ENCODE data around the gene FBXO21.

The FBXO21 gene

DNA sequence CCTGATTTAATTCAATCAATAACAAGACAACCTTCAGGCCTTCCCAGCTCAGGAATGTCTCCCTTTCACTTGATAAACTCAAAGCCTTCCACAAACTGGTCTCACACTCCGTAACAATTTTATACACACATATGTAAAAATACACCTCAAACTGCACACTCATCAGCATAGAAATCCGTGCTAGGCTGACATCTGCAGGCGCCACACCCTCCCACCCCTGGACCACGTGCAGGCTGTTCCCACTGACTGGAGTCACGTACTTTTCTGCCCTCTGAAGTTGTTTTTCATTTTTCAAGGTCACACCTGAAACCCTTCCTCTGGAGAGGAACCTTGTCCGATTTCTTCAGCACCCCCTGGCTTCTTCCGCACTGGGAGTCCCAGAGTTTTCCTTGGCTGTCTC lies 27.6 kb downstream of the FBXO21 start:
- no peak for DNase-seq

DNA sequence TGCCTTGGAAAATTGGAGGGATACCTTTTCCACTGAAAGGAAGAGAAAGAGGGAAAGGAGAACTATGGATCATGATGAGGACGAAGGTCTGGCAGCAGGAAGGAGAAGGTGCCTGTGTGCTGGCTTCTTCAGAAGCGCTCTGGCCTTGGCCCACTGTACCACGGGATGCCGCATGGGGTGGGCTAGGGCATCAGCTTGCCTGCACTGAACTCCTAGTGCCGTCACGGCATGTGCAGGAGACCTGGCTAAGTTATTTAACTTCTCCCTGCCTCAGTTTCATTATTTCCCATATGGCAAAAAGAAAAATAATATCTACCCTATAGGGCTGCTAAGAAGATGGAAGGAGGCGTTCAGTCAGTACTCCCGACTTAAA lies 28.1 kb downstream of the FBXO21 start:
- DNase-seq: no peak

DNA sequence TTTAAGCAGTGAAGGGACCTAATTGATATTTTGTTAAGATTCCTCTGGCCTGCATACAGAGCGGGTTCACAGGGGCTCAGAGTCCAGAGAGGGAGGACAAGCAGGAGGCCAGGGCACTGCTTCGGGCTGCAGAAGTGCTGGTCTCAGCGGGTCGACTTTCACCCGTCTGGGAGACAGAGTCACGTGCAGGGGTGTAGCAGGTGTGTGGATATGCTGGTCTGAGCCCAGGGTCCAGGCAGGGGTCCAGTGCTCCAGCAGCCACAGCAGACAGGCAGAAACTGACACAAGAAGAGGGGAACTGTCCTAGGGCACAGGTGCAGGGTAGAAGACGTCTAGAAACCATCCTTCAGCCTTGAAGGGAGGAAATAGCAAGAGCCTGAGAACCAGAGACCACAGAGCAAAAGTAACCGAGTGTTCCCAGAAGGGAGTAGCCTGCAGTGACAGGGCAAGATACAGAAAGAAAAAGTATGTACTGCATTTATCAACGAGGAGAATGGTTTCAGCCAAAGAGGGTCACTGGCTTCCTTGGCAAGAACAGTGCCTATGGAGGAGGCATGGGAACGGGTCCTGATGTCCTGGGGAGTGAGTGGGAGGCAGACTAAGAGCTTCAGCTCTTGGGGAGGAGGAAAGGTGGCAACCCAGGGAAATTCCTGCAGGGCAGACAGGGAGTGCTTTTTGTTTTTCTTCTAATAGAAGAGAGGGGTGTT lies 28.7 kb downstream of the FBXO21 start:
- DNase-seq: no peak

DNA sequence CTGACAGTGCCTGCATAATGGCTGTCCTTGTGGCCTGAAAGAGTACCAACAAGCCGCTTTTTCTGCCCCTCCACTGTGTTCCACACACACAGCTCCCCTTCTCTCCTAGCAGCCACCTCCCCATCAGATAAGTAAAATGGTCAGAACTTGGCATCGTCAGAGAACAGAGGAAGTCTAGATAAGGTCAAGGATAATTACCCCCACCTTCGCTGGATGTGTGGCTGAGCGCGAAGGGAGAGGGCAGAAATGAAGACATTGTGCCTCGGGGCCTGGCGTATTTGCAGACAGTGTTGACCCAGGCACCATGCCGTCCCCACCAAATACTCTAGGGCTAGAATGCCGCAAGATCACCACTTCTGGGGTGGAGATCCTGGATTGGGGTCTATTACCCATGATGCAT lies 30.6 kb downstream of the FBXO21 start:
- DNase-seq: no peak

DNA sequence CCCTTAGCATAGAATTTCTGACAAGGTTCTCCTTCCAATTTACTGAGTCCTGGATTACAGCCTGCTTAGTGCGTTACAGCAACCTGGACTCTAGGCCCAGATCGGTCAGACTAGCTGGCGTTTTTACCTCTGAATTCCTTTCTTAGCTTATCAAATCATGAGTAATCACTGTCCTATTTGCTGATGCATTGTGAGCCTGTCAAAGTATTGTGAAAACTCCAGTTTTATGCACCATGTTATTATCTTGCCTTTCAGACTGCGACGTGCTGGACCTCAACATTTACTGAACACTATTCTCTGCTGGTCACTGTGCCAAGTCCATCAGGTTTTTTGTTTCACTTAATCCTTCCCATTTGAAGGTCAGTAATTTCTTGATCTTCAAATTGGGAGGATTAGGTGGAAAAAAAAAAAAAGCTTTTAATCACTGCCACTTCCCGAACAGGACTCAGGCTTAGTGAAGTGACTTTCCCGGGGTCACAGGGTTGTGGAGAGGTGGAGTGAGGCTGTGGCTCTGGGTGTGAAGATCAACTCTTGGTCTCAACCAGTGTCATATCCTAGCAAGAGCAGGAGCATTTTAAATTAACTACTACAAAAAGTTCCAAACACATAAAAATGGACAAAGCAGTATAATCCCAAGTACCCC lies 31.2 kb downstream of the FBXO21 start:
- DNase-seq: no peak

DNA sequence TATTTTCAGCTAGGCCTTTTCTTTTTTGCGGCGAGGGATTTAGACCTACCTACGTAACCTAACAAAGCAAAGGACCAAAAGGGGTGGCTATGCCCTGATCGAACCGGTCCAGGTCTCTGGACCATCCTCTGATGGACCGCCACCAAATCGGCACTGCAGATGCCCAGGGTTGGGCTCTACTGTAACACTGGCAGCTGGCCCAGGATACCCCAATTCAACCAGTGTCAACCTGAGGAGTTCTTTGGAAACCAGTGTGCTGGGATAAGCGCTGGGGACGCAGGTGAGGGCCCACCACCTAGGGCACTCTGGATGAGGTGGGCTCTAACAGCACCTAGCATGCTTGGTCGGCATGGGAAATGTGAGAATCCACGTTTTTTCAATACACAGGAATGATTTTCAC lies 32.2 kb downstream of the FBXO21 start:
- DNase-seq: no peak

DNA sequence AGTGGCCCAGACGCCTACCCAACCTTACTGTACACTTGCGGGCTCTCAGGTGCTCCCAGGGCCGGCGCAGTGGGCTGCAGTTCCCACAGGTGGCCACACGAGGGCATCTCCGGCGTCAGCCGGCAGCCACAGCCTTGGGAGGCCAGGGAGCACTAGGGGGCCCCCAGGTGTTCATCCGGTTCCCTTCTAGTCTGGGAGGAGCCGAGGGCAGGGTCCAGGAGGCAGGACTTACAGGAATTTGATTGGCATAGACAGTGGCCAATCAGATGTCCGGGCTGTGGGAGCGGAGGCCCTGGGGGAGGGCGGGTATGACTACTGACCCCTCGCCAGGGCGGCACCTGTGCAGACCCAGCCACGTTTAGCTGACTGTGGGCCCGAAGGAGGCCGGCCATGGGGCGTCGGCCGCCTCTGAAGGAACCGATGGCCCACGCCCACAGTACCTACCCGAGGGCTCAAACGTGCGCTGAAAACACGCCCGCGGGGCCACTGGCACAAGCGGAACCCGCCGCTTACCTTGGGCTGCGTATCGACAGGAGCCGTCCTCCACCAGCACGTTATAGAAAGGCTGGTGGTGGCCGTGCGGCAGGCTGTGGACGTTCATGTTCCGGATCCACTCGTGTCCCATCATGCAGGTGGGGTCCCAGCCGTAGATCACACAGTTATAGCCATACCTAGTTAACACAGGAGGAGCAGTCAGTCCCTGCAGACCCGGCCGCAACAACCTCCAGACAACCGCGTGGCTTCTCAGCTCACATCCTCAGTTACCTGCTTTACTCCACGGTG lies 34.8 kb downstream of the FBXO21 start:
- peak; percentile 38 for DNase-seq

DNA sequence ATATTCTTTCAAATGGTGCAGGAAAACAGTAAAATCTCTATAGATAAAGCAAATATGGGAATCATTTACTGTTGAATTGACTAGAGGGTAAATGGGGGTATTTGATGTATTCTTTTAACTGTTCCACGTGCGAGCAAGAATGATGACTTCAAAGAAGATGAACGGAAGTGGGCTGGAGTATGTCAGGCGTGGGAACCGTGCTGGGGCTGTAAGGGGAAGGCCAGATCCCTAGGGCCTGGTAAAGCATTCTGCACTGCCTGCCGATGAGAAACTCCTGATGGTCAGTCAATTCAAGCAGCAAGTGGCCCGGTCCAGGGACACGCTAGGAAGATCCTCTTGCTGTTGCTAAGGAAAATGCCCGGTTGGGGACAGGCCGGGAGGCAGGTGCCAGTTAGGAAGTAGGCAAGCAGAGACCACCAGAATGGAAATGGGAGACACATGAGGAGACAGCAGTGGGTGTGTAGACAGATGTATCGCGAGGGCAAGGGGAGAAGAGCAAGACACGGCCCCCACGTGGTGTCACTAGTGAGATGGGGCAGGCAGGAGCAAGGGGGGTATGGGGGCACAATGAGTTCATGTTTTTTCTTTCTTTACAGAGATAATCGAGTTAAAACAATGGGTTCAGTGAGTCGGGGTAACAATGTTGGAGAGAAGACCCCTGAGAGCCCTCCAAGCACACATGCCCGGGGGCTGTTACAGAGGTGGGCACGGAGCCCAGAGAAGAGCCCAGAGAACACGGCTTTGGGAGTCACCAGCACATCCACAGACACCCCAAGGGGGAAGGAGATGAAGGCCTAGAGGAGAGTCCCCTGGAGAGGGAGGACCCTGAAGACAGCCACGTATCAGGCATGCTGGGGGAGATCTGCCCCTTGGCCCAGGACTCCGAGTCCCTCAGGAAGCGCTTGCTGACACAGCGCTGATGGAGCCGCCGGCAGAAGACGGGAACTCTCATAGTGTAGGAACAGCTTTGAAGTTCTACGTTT lies 37.2 kb downstream of the FBXO21 start:
- DNase-seq: no peak

DNA sequence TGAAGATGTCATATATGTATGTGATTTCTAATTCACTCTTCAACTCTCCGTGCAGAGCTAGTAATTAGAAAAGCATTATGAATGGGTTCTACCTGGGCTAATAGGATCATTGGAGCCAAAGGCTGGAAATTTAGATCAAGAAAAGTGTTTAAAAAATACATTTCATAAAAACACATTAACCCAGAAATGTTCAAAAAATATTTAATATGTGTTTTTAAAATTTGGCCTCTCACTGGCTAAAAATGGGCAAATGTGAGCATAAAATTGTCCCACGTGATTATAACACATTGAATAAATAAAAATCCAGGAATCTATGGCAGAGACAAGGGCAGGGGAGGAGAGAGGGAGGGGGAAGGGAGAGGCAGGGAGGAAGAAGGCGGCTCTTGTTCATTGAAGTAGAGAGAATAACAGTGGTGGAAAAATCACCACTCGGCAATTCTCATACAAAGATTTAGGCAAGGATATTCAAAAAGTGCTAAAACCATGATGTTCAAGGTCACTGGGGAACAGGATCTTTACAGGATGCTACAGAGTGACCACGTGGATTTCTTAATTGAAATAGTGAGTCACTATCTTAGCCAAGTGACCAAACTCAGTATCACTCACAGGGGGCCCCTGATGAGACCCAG lies 38.8 kb downstream of the FBXO21 start:
- DNase-seq: no peak

DNA sequence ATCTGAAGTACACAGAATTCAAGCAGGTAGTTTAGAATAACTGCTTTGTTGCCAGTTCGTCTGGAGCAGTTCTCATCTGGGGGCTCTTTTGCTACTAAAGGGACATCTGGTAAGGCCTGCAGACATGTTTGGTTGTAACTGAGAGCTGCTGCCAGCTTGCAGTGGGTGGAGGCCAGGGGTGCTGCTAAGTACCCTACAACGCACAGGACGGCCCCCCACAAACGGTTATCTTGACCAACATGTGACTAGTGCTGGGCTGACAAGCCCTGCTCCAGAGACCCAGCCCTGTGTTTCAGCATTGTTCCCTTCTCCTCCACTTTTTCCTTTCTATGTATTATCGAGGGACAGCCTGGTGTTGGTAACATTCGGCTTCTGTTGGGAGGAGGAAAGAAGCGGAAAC lies 40.8 kb downstream of the FBXO21 start:
- DNase-seq: no peak

DNA sequence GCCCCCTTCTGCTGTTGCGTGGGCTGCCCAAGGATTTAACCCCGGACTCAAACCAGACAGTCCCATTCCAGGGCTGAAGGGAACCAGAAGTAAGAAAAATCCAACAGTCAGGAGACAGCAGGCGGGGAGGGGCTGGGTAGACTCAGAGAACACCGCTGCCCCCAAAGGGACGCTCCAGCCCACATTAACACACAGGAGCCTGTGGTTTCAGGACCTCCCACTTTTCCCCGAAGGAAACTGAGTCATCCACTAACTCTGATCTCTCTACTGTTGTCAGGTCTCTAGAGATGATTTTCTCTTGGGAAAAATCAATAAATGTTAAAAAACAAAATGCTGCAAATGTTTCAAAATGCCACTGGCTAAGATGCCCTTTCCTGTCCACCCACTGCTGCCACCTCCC lies 41.6 kb downstream of the FBXO21 start:
- no peak for DNase-seq

DNA sequence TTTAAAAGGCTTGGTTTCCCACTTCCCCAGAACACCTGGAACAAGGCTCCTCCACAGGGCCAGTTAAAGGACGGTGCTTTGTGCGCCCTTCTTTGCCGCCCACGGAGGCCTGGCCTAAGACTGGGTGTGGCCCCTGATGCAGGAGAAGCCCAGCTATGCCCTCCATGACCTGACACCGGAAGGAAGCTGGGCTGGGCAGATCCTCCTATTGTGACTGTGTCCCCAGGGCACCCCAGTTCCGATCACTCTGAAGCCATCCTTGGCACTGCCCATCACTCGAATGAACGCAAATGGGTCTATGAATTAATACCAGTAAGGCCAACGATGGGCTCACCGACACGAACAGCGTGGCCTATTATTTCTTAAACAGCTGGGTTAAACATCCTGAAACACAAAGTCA lies 42.6 kb downstream of the FBXO21 start:
- no peak for DNase-seq

DNA sequence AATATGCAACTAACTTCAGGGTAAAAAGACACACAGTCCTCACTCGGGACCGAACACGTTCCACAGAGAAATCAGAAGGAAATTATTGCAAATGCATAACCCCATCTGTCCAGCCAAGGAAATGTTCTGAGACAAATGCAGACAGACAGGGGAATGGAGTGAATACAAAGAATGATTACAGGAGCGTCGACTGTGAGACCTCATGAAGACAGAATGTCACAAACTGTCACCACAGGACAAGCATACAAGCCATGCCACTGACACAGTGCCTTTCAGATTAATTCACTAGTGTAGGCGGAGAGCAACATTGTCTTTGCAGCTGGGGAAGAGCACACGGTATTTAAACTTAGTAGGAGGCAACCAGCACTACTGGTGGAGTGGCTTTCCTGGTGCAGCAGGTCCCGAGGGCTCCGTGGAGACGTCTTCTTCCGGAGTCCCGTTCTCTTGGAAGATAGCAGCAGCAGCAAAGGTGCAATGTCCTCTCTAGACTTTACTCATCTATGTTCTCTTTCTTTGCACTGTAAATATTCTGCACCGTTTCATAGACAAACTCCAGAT lies 44.6 kb downstream of the FBXO21 start:
- DNase-seq: no peak

DNA sequence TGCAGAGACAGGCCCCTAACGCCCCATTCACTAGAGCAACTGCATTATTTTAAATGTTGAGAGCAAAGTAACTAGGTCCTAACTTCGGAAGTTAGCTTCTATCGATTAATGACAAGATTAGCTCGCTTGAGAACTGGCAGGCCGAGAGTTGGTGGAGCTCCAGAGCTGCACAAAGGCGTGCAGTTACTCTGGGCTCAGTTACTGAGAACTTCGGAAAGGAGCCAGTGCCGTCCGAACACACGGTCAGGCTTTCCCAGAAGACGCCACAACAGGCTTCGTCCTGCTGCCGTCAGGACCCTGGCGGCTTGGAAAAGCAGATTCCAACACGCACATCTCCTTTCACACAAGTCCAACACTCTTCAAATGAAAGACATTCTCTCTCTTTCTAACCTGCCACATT lies 45.7 kb downstream of the FBXO21 start:
- no peak for DNase-seq

DNA sequence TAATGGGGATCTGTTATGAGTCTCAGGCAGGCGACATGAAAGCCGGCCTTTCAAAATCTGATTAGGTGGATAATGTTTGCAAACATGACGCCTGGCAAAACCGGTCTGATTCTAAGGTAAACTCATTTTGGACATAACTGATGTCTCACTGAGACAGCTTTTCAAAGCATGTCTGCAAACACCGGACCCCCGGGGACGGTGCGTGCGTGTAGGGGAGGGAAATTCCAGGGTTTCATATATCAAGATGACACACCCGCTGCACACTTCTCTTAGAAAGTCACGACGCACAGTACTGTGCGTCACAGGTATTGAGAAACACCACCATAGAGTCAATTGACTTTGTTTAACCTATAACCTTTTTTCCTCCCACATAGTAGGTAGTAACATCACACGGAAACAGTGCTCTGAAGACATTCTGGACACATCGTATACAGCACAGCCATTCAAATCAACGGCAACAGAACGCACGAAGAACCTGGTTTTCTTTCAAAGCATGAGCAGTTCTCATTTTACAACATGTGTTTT lies 47.2 kb downstream of the FBXO21 start:
- no peak for DNase-seq

DNA sequence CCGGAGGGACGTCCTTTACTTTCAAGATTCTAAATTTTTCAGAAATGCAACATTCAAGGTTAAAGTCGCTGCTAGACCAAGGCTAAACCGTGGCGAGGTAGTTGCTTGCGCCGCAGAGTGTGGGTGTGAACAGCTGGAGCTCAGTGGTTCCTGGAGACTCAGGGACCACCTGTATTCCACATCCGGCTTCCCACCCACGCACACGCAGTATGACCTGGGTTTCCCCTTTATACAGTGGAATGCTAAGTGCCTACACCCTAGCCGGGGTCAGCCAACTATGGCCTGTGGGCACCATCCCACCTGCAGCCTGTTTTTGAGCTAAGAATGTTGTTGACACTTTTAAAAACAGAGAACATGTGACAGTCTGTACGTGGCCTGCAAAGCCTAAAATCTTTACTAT lies 48.2 kb downstream of the FBXO21 start:
- no peak for DNase-seq

DNA sequence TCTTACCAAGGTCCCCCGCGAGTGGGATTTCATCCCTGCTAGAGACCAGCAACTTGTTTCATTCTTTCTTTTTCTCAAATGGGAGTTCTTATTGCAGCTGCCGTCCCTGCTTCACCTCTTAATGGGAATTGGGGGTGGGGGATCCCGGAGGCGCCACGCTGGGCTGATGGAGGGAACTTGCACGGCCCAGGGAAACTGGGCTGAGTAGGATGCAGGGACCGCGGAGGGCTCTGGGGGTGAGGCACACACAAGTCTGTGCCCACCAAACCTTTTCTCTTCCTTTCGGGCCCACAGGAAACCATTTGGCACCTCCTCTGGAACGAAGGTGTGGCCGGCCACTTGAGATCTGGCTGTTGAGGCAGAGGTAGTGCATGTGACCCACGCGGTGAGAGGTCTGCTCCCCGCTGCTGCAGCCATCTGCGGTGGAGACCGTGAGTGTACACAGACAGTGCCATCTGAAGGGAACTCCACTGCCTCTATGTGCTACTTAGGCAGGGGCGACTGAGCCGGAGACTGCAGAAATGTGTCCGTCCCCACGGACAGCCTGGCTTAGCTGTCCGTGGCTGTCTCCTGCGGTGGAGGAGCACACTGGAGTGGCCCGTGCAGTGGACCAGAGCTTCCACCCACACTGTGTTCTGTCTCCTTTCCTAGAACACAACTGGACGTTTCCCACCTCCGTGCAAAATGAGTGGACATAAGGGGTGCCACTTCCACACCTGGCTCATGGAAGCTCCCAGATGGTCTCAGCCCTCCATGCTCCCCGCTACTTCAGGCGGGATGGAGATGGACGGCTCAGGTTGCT lies 49.0 kb downstream of the FBXO21 start:
- peak; percentile 24 for DNase-seq

DNA sequence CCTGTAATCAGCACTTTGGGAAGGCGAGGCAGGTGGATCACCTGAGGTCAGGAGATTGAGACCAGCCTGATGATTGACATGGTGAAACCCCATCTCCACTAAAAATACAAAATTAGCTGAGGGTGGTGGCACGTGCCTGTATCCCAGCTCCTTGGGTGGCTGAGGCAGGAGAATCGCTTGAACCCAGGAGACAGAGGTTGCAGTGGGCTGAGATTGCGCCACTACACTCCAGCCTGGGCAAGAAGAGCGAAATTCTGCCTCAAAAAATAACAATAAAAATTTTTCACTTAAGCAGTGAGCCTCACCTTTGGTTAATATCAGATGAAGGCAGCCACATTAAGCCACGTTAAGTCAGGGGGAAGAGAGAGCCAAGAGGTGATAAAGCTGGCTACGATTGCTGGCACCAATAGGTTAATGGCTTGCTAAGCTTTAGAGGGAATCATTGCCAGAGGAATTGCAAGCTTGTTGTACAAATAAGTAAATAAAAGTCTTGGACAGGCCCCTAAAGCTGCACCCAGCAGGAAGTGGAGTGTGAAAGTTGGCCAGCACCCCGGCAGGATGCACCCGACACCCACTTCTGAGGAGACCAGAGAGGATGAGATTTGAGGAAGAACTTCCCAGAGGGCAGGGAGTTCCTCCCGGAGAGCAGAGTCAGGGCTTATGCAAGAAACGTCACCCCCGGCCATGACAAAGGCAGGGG lies 49.7 kb downstream of the FBXO21 start:
- peak; percentile 30 for DNase-seq

DNA sequence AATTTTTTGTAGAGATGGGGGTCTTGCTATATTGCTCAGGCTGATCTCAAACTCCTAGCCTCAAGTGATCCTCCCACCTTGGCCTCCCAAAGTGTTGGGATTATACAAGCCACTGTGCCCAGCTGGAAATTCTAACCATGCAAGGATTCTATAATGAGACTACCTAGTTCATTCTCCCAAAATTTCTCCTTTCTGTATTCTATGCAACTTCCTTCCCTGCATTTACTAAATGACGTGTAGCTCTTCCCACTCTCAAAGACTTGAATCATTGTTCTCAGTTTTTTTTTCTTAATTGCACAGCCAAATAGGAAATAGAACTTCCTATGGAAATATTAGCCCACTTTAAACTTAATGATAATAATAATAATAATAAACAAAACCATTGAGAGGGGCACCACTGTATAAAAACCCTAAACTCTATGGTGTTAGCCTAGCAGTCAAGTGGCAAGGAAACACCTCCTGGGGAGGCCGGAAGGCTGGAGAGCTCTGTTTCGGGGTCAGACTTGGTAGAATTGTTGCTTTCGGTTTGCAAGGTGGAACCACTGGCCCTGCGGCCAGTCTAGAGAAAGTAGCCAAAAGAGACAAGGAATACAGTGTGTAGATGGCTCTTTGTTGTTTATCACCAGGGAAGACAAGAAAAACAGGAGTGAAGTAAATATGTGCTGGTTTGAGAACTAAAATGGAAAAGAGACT lies 51.1 kb downstream of the FBXO21 start:
- no peak for DNase-seq

DNA sequence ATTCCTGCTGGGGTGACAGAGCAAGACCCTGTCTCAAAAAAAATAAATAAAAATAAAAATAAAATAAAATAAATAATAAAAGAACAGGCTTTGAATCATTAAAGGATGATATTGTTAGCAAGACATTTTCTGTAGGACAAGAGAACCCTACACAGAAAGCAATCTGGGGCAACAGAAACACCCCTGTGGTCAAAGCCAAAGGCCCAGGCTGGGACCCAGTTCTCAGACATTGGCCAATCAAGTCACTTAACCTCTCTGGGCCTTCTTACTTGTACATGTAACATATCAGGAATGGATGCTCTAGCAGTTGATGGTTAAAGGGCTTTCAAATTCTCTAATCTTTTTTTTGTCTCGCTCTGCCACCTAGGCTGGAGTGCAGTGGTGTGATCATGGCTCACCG lies 55.5 kb downstream of the FBXO21 start:
- DNase-seq: no peak

Data from NCI-H2029 (cell line).